ENCODE measurements around the gene VCAN. TPM values are rescaled to one million over a fixed set of nuclear protein-coding genes. Genes with fewer than 3 reads are reported as not detected.

VCAN gene
- total RNA-seq, 4 donors from 2014 or later, result 51.6 to 144 (median 91.3) TPM

GRCh38 chr5:83485842-83486241 is 14.3 kb downstream of the VCAN start:
- TF ChIP-seq CTCF (IDR thresholded peaks at IDR 0.05), result no peak
- ATAC-seq (ENCODE audit: low FRiP score), result no peak
- no peak for DNase-seq (ENCODE audit: low spot score)

GRCh38 chr5:83487155-83487554 is 15.6 kb downstream of the VCAN start:
- no peak for ATAC-seq (ENCODE audit: low FRiP score)
- TF ChIP-seq CTCF (IDR thresholded peaks at IDR 0.05), result no peak

GRCh38 chr5:83488271-83488670 is 16.7 kb downstream of the VCAN start:
- DNase-seq (ENCODE audit: low spot score) (no peak), ATAC-seq (ENCODE audit: low FRiP score) (no peak)
- TF ChIP-seq CTCF (IDR thresholded peaks at IDR 0.05), result no peak

More at GRCh38 chr5:83487155-83487554, 15.6 kb downstream of the VCAN start:
- no peak for DNase-seq (ENCODE audit: low spot score)

- no peak for ATAC-seq (ENCODE audit: low FRiP score)
- no peak for TF ChIP-seq CTCF (IDR thresholded peaks at IDR 0.05)
- DNase-seq (ENCODE audit: low spot score), result no peak
These were observed 17.3 kb downstream of the VCAN start for GRCh38 chr5:83488821-83489220.

GRCh38 chr5:83490203-83490602 is 18.7 kb downstream of the VCAN start:
- TF ChIP-seq CTCF (IDR thresholded peaks at IDR 0.05), result no peak
- no peak for ATAC-seq (ENCODE audit: low FRiP score)
- DNase-seq (ENCODE audit: low spot score), result no peak

GRCh38 chr5:83492331-83492730 is 20.8 kb downstream of the VCAN start:
- ATAC-seq (ENCODE audit: low FRiP score), result no peak
- no peak for TF ChIP-seq CTCF (IDR thresholded peaks at IDR 0.05)
- no peak for DNase-seq (ENCODE audit: low spot score)

- DNase-seq (ENCODE audit: low spot score) (no peak), ATAC-seq (ENCODE audit: low FRiP score) (no peak)
- no peak for TF ChIP-seq CTCF (IDR thresholded peaks at IDR 0.05)
These were observed 22.1 kb downstream of the VCAN start for GRCh38 chr5:83493644-83494043.
